H1 (cell line): ENCODE measurements around the gene ACTG1. TPM values are rescaled to one million over a fixed set of nuclear protein-coding genes. Genes with fewer than 3 reads are reported as not detected.

Experiments
- CTCF ChIA-PET: fragments of 300-600 bp; sonication (Branson Sonifier 250); formaldehyde crosslinking; loops from one replicate; lab custom pipeline; 2021; ENCODE audit not compliant: partially characterized antibody; lab: Charles Lee
- POLR2A ChIA-PET: fragments of 300-600 bp; sonication (Branson Sonifier 250); formaldehyde crosslinking; loops from one replicate; lab custom pipeline; 2021; ENCODE audit warnings: inconsistent platforms; ENCODE audit not compliant: partially characterized antibody; lab: Charles Lee
- DNase-seq, 2 experiments: peaks; one replicate each; pipeline versions ENCODE4 v3.0.0 to v3.0.0-alpha.2; 2010 to 2022; ENCODE audit warnings: low spot score in 2 of 2, low read depth in 1 of 2, mixed read lengths in 1 of 2
- FAIRE-seq: peaks from 2 replicates; lab custom pipeline; 2011; peaks lifted over from hg19 to GRCh38; lab: Jason Lieb, UNC
- H2AFZ ChIP-seq: 2 replicates; pipeline ENCODE4 v1.8.1; 2012; ENCODE audit warnings: low read length, inconsistent platforms
- H2AK5ac ChIP-seq: 2 replicates; pipeline ENCODE4 v1.6.1; 2013; ENCODE audit warnings: low read depth, low read length
- H2BK120ac ChIP-seq: replicated peaks from 2 replicates; pipeline ENCODE3; 2013; ENCODE audit warnings: low read depth, low read length, inconsistent platforms
- H2BK12ac ChIP-seq: 2 replicates; pipeline ENCODE4 v1.6.1; 2013; ENCODE audit warnings: low read depth, low read length
- H2BK15ac ChIP-seq: 2 replicates; pipeline ENCODE4 v1.6.1; 2013; ENCODE audit warnings: low read length
- H2BK20ac ChIP-seq: 2 replicates; pipeline ENCODE4 v1.6.1; 2013; ENCODE audit warnings: low read length
- H2BK5ac ChIP-seq: 2 replicates; pipeline ENCODE4 v1.6.1; 2013; ENCODE audit warnings: low read depth, low read length
- H3K14ac ChIP-seq: 2 replicates; pipeline ENCODE4 v1.6.1; 2013; ENCODE audit warnings: inconsistent platforms; ENCODE audit not compliant: insufficient read length
- H3K18ac ChIP-seq: 2 replicates; pipeline ENCODE4 v1.6.1; 2013; ENCODE audit warnings: low read length; ENCODE audit errors: extremely low read depth
- H3K23ac ChIP-seq: 2 replicates; pipeline ENCODE4 v1.6.1; 2013; ENCODE audit warnings: inconsistent platforms; ENCODE audit not compliant: insufficient read length
- H3K23me2 ChIP-seq: 2 replicates; pipeline ENCODE4 v1.6.1; 2013; ENCODE audit warnings: low read depth, low read length
- H3K27ac ChIP-seq: 2 replicates; pipeline ENCODE4 v1.6.1; 2011; ENCODE audit warnings: low read depth, low read length, inconsistent platforms
- H3K27me3 ChIP-seq, 4 experiments: replicated peaks in 1 of 4; 1 replicate in 1 of 4; 2 replicates in 3 of 4; pipeline versions ENCODE4 v1.6.1 to v1.8.1; 2011 to 2013; ENCODE audit warnings: low read length in 3 of 4, mild to moderate bottlenecking in 3 of 4, inconsistent platforms in 2 of 4, mixed read lengths in 2 of 4, moderate library complexity in 1 of 4; ENCODE audit not compliant: control insufficient read depth in 3 of 4, insufficient read depth in 3 of 4; ENCODE audit errors: extremely low read depth in 1 of 4
- H3K36me3 ChIP-seq, 4 experiments: 2 replicates each; pipeline versions ENCODE4 v1.6.1 to v1.8.1; 2011 to 2013; ENCODE audit warnings: mild to moderate bottlenecking in 4 of 4, low read length in 3 of 4, moderate library complexity in 2 of 4, control low read depth in 1 of 4, inconsistent platforms in 1 of 4; ENCODE audit not compliant: insufficient read depth in 4 of 4, control insufficient read depth in 2 of 4
- H3K4ac ChIP-seq: replicated peaks from 2 replicates; pipeline ENCODE3; 2013; ENCODE audit warnings: low read length, low read depth, mixed read lengths, inconsistent platforms; ENCODE audit not compliant: insufficient read length
- H3K4me1 ChIP-seq, 4 experiments: replicated peaks in 1 of 4; 1 replicate in 1 of 4; 2 replicates in 3 of 4; pipeline versions ENCODE4 v1.6.1 to v1.8.1; 2011 to 2013; ENCODE audit warnings: low read length in 3 of 4, inconsistent platforms in 2 of 4, mixed read lengths in 1 of 4; ENCODE audit not compliant: insufficient read depth in 4 of 4, control insufficient read depth in 3 of 4
- H3K4me2 ChIP-seq, 2 experiments: 2 replicates each; pipeline versions ENCODE4 v1.6.1 to v1.8.1; 2011 to 2013; ENCODE audit warnings: low read depth in 2 of 2, low read length in 2 of 2, control low read depth in 1 of 2, inconsistent platforms in 1 of 2, mild to moderate bottlenecking in 1 of 2; ENCODE audit not compliant: insufficient read depth in 1 of 2
- H3K4me3 ChIP-seq, 4 experiments: fragments of 200-600, 300-600 bp in 1 of 4; sonication (generic), shearing (Covaris generic), sonication (Bioruptor Twin) in 1 of 4; 2 replicates each; pipeline versions ENCODE4 v1.5.1 to v1.8.1; 2011 to 2016; ENCODE audit warnings: low read length in 4 of 4, low read depth in 3 of 4, control low read depth in 2 of 4, inconsistent platforms in 2 of 4, mild to moderate bottlenecking in 2 of 4, mixed read lengths in 1 of 4, moderate library complexity in 1 of 4; ENCODE audit not compliant: insufficient read depth in 2 of 4; ENCODE audit errors: extremely low read depth in 1 of 4
- H3K56ac ChIP-seq: replicated peaks from 2 replicates; pipeline ENCODE3; 2013; ENCODE audit warnings: low read depth, mild to moderate bottlenecking, mixed read lengths, low read length, inconsistent platforms; ENCODE audit not compliant: insufficient read length
- H3K79me1 ChIP-seq: 2 replicates; pipeline ENCODE4 v1.6.1; 2013; ENCODE audit warnings: low read depth, low read length, control low read depth
- H3K79me2 ChIP-seq, 2 experiments: 2 replicates each; pipeline versions ENCODE4 v1.6.1 to v1.8.1; 2012 to 2013; ENCODE audit warnings: low read length in 2 of 2, mild to moderate bottlenecking in 2 of 2, inconsistent platforms in 1 of 2; ENCODE audit not compliant: insufficient read depth in 2 of 2, control insufficient read depth in 1 of 2
- H3K9ac ChIP-seq, 4 experiments: replicated peaks in 1 of 4; 1 replicate in 1 of 4; 2 replicates in 3 of 4; pipeline versions ENCODE4 v1.6.1 to v1.8.1; 2011 to 2013; ENCODE audit warnings: low read depth in 3 of 4, low read length in 3 of 4, control low read depth in 2 of 4, mild to moderate bottlenecking in 2 of 4, moderate library complexity in 2 of 4, inconsistent platforms in 1 of 4; ENCODE audit errors: extremely low read depth in 1 of 4
- H3K9me3 ChIP-seq, 2 experiments: 2 replicates each; pipeline versions ENCODE4 v1.6.1 to v1.8.1; 2012 to 2013; ENCODE audit warnings: mild to moderate bottlenecking in 2 of 2, moderate library complexity in 2 of 2, control low read depth in 1 of 2, inconsistent platforms in 1 of 2, low read depth in 1 of 2, low read length in 1 of 2, mixed read lengths in 1 of 2; ENCODE audit not compliant: insufficient read depth in 2 of 2
- H4K20me1 ChIP-seq, 2 experiments: replicated peaks in 1 of 2; 2 replicates each; pipeline versions ENCODE3 to v1.8.1; 2011 to 2013; ENCODE audit warnings: inconsistent platforms in 2 of 2, low read length in 2 of 2, mild to moderate bottlenecking in 1 of 2; ENCODE audit not compliant: insufficient read depth in 2 of 2, control insufficient read depth in 1 of 2
- H4K5ac ChIP-seq: 2 replicates; pipeline ENCODE4 v1.6.1; 2013; ENCODE audit warnings: low read length, low read depth, mixed read lengths, inconsistent platforms; ENCODE audit not compliant: insufficient read length
- H4K8ac ChIP-seq: 2 replicates; pipeline ENCODE4 v1.8.0; 2013; ENCODE audit warnings: mild to moderate bottlenecking, moderate library complexity, low read length, inconsistent platforms; ENCODE audit not compliant: insufficient read depth; ENCODE audit errors: extremely low read depth
- H4K91ac ChIP-seq: replicated peaks from 2 replicates; pipeline ENCODE3; 2013; ENCODE audit warnings: low read length, mixed read lengths, inconsistent platforms; ENCODE audit not compliant: insufficient read length
- ATF3 ChIP-seq: IDR thresholded peaks from 2 replicates; pipeline ENCODE4 v1.6.1; 2011; ENCODE audit warnings: low read depth, mild to moderate bottlenecking, low read length; ENCODE audit not compliant: insufficient read depth
- KDM5A ChIP-seq: fragments of 200-600 bp; IDR thresholded peaks from 2 replicates; pipeline ENCODE4 v1.7.1; 2012; ENCODE audit warnings: mild to moderate bottlenecking, low read length, inconsistent platforms, mixed read lengths
- MAFK ChIP-seq: IDR thresholded peaks from 2 replicates; pipeline ENCODE4 v1.6.1; 2012; ENCODE audit warnings: low read depth, mild to moderate bottlenecking, improper control_type of control experiment, low read length
- NRF1 ChIP-seq: IDR thresholded peaks from 2 replicates; pipeline ENCODE4 v1.6.1; 2011; ENCODE audit warnings: mild to moderate bottlenecking, low read depth, low read length, improper control_type of control experiment
- POLR2A ChIP-seq, 2 experiments: IDR thresholded peaks; 1 replicate in 1 of 2; 2 replicates in 1 of 2; pipeline ENCODE4 v1.6.1; 2011; ENCODE audit warnings: low read depth in 2 of 2, low read length in 2 of 2, mild to moderate bottlenecking in 2 of 2; ENCODE audit errors: control extremely low read depth in 1 of 2
- POLR2AphosphoS5 ChIP-seq: IDR thresholded peaks from 2 replicates; pipeline ENCODE4 v1.6.1; 2011; ENCODE audit warnings: low read depth, low read length
- RXRA ChIP-seq: IDR thresholded peaks from 2 replicates; pipeline ENCODE4 v1.6.1; 2011; ENCODE audit warnings: low read depth, mild to moderate bottlenecking, low read length, moderate library complexity; ENCODE audit not compliant: insufficient read depth
- WGBS, 2 experiments: shearing (Covaris generic) in 1 of 2; methylation state at CpG; one replicate each; pipeline versions ENCODE4 v1.1.6 to v1.1.7; 2013 to 2015; ENCODE audit warnings: low lambda C conversion rate in 2 of 2, mixed read lengths in 2 of 2, inconsistent platforms in 1 of 2, low coverage in 1 of 2, missing lambda C conversion rate in 1 of 2; ENCODE audit not compliant: insufficient replicate concordance in 2 of 2, insufficient coverage in 1 of 2, insufficient read length in 1 of 2; ENCODE audit errors: extremely low coverage in 1 of 2, missing lambda C conversion rate in 1 of 2; 5-methylcytosine and 5-hydroxymethylcytosine counted together
- polyA plus RNA-seq, 7 experiments: library from polyadenylated mRNA; depleted of rRNA in 3 of 7; stranded (reverse) in 5 of 7; unstranded in 2 of 7; fragments of >200 nt in 5 of 7; fragments of 200-250 nt in 2 of 7; gene quantifications; 1 replicate in 5 of 7; 2 replicates in 1 of 7; 4 replicates in 1 of 7; pipeline versions ENCODE4 v1.2.1 to v1.2.3, GENCODE V29; 2011 to 2013; ENCODE audit warnings: missing spikeins in 2 of 7, mixed read lengths in 2 of 7
- total RNA-seq: library from RNA; stranded (reverse); fragmentation: NEBNext Ultra II Directional; extraction: Animal tissue kit (Norgen Biotek cat#: 25700); gene quantifications from 2 replicates; pipeline ENCODE4 v1.2.1, GENCODE V29; 2021

The ACTG1 gene
- total and polyA plus RNA-seq, 2 of the 8 experiments (the other 6 are each of a cell fraction or from before 2014, with no cell fraction given): 3,535 to 5,010 TPM

- no peak overlapping the region for H3K4me2 ChIP-seq
- no peak for DNase-seq
- FAIRE-seq: no peak
- TF ChIP-seq POLR2AphosphoS5: no peak
- TF ChIP-seq KDM5A: no peak
- no peak for TF ChIP-seq ATF3
- TF ChIP-seq MAFK: no peak
- 0 out of 3 replicates have a peak, but pooled peaks of 1 of the 2 experiments have one; percentile 35 for TF ChIP-seq POLR2A (IDR thresholded peaks at IDR 0.05; ENCODE audit: control extremely low read depth in 1 of 2, low read depth in 2 of 2, low read length in 2 of 2)
- no peak for TF ChIP-seq NRF1
- TF ChIP-seq RXRA: no peak
- no peak overlapping the region for H2BK5ac ChIP-seq
- H4K20me1 ChIP-seq: peaks cover 3 to 4% of the 10 kb centered on the region in 2 experiments
- H3K79me2 ChIP-seq: no peaks in the 10 kb centered on the region
- no peak overlapping the region for H4K91ac ChIP-seq
- H3K23ac ChIP-seq: no peak overlapping the region
- peaks cover 4 to 29% (median 6%) of the 10 kb centered on the region in 4 experiments; a peak in 5 of 8 replicates for H3K36me3 ChIP-seq
- H3K9ac ChIP-seq: 0 out of 7 replicates have a peak overlapping the region, but pooled peaks of 1 of the 4 experiments have one; percentile 28
- H3K14ac ChIP-seq: no peak overlapping the region
- no peak overlapping the region for H2AK5ac ChIP-seq
- ChIA-PET POLR2A (interaction anchor here (1.0 to 1.7 kb wide), 6 partner anchors 12 to 145 kb away, joined by 3 to 11 read pairs (median 3); partner anchors contain the start of genes ARL16 and HGS), CTCF (interaction anchor here (0.9 to 2.7 kb wide), 4 partner anchors 9 to 44 kb away, joined by 3 to 10 read pairs (median 6); no protein-coding TSS in a partner anchor)
- no peak overlapping the region for H2BK12ac ChIP-seq
- no peak overlapping the region for H2AFZ ChIP-seq
- no peak overlapping the region for H4K5ac ChIP-seq
- H4K8ac ChIP-seq: no peak overlapping the region
- no peak overlapping the region for H3K56ac ChIP-seq
- H3K4ac ChIP-seq: no peak overlapping the region
- H3K9me3 ChIP-seq: no peaks in the 10 kb centered on the region
- 86% methylated on average over 21 of the region's 21 CpGs; no CpG with 5 or more reads in 1 of the 2 experiments for WGBS, 2 experiments
- no peaks in the 10 kb centered on the region for H3K27me3 ChIP-seq
- H3K23me2 ChIP-seq: peaks cover 5% of the 10 kb centered on the region; the same call in 1 of the 2 replicates
- no peak overlapping the region for H2BK20ac ChIP-seq
- no peak overlapping the region; the same call in 1 of the 2 replicates for H3K27ac ChIP-seq
- H2BK15ac ChIP-seq: no peak overlapping the region
- H3K18ac ChIP-seq: no peak overlapping the region
- H3K79me1 ChIP-seq: no peaks in the 10 kb centered on the region
- no peak overlapping the region for H3K4me3 ChIP-seq
- peaks cover 3 to 10% (median 8%) of the 10 kb centered on the region in 4 experiments for H3K4me1 ChIP-seq
- H2BK120ac ChIP-seq: no peak overlapping the region
Observed at GRCh38 chr17:81557276-81558114, 44.9 kb upstream of the ACTG1 start.
